Mononuclear cell (primary cell): Measurements from ENCODE around the gene NFATC2. TPM values are rescaled to one million over a fixed set of nuclear protein-coding genes. Genes with fewer than 3 reads are reported as not detected.
"Not testable (repeated sequence)": the region's sequence is repeated elsewhere in the genome, so short reads cannot be mapped to it uniquely, and the experiment has no call there.

Experiments used
- H3K27me3 ChIP-seq: 2 replicates; pipeline ENCODE4 v1.6.0; 2011; ENCODE audit warnings: low read length, control low read depth; ENCODE audit not compliant: insufficient read depth
- H3K4me1 ChIP-seq: 2 replicates; pipeline ENCODE4 v1.5.1; 2011; ENCODE audit warnings: mild to moderate bottlenecking, low read length, control low read depth; ENCODE audit not compliant: insufficient read depth
- H3K4me3 ChIP-seq: 2 replicates; pipeline ENCODE4 v1.5.1; 2011; ENCODE audit warnings: mild to moderate bottlenecking, low read length, moderate library complexity
- H3K9me3 ChIP-seq: 2 replicates; pipeline ENCODE4 v1.5.1; 2011; ENCODE audit warnings: low read depth, mild to moderate bottlenecking, control low read depth, low read length
- total RNA-seq: library from RNA; depleted of rRNA; stranded (reverse); fragments of >200 nt; gene quantifications from one replicate; pipeline ENCODE4 v1.2.3, GENCODE V29; 2012

NFATC2 gene
- total RNA-seq, 1 donor: 12.2 TPM

DNA sequence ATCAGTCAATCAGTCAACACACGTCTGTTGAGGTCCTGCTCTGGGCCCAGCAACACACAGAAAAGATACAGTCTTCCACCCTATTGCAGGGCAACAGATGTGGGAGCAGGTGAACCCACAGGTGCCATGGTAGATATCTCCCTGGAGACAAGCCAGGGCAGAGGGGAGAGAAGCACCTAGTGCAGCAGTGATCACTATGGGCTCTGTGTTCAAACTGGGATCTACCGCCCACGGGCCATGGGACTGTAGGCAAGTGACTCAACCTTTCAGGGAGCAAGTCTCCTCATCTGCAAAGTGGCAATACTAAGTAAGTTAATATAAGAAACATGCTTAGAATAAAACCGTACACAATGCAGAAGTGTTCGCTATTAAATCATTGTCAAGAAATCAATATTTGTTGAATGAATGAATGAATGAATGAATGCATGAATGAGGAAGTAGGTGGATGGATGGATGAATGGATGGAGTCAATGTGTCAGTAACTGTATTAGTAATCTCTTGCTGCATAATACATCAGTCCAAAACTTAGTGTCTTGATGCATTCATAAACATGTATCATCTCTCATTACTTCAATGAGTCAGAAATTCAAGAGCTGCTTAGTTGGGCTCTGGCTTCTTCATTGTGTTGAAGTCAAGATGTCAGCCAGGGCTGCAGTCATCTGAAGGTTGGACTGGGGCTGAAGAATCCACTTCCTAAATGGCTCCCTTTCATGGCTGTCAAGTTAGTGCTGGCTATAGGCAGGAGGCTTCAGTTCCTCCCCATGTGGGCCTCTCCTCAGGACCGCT lies 31.9 kb upstream of the NFATC2 start:
- Histone ChIP-seq H3K4me3 (no peak overlapping the region), H3K4me1 (no peaks in the 10 kb centered on the region), H3K27me3 (no peaks in the 10 kb centered on the region), H3K9me3 (no peaks in the 10 kb centered on the region)

DNA sequence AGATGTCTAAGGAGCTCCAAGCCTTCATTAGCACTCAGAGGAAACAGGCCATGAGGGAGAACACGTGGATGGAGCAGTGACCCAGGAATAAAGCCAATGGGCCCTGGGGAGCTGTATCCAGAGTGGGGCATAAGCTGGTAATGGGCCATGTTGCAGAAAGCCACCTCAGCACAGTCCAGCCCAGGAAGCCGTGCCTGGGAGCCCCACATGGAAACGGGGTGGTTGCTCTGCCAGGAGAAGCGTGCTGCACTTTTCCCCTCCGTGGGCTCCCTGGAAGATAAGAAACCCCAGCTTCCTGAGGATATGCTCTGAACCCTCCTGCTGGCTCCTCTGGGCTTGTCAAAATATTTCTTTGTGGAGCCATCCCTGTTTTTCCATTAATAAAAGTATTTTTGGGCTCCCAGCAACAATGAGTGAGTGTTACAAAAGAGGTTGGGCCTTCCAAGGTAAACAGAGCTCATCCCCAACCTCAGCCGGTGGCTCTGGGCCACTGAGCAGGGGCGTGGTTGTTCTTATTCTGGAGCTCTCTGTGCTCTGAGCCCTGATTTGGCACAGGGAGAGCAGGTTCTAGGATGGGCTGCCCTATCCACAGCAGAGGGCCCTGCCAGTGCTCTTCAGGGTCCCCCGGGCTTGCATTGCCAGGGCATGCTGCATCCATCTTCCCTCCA lies 31.2 kb upstream of the NFATC2 start:
- Histone ChIP-seq H3K27me3 (no peaks in the 10 kb centered on the region), H3K4me1 (no peaks in the 10 kb centered on the region), H3K4me3 (no peak overlapping the region), H3K9me3 (no peaks in the 10 kb centered on the region)

DNA sequence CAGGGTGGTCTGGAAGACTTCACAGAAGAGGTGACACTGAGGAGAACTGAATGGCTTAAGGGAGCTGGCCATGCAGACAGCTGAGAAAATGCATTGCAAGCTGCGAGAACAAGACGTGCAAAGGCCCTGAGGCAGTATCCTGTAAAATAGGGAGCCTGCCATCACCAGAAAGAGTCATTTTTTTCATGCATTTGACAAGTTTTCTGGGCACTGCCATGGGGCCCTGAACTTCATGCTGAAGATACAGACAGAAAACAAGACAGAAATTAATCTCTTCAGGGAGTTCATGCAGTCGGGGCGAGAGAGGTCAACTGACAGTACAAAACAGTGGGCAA lies 28.9 kb upstream of the NFATC2 start:
- H3K9me3 ChIP-seq: no peaks in the 10 kb centered on the region
- no peaks in the 10 kb centered on the region for H3K4me1 ChIP-seq
- H3K27me3 ChIP-seq: no peaks in the 10 kb centered on the region
- H3K4me3 ChIP-seq: no peak overlapping the region

DNA sequence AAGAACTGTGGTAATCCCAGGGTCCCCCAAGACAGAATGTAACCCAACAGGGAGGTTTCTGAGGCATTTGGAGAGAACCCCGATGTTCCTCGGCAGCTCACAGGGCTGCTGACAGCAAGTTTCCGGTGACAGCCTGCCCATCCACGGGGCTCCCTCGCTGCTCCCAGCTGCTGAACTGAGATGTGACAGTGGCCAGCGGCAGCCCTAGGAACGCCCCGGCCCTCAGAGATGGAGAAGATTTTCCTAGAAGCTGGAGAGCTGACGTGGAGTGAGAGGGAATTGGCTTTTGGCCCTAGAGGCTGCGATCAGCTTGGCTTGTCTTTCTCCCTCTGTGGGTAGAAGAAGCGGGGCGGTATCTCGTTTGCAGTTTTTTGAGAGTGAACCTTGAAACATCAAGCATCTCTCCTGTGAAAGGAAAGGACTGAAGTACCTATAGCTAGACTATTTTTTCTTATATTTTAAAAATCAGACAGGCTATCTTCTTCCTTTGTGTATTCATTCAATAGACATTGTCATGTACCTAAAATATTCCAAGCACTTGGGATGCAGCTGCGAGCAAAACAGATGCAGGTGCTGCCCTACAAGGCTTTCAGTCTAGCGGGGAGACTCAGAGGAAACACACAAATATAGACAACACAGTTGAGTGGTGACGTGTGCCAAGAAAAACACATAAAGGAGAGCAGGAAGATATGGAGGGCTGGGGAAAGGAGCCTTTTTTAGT lies 28.4 kb upstream of the NFATC2 start:
- Histone ChIP-seq H3K27me3 (no peaks in the 10 kb centered on the region), H3K4me3 (no peak overlapping the region), H3K4me1 (no peaks in the 10 kb centered on the region), H3K9me3 (no peaks in the 10 kb centered on the region)

DNA sequence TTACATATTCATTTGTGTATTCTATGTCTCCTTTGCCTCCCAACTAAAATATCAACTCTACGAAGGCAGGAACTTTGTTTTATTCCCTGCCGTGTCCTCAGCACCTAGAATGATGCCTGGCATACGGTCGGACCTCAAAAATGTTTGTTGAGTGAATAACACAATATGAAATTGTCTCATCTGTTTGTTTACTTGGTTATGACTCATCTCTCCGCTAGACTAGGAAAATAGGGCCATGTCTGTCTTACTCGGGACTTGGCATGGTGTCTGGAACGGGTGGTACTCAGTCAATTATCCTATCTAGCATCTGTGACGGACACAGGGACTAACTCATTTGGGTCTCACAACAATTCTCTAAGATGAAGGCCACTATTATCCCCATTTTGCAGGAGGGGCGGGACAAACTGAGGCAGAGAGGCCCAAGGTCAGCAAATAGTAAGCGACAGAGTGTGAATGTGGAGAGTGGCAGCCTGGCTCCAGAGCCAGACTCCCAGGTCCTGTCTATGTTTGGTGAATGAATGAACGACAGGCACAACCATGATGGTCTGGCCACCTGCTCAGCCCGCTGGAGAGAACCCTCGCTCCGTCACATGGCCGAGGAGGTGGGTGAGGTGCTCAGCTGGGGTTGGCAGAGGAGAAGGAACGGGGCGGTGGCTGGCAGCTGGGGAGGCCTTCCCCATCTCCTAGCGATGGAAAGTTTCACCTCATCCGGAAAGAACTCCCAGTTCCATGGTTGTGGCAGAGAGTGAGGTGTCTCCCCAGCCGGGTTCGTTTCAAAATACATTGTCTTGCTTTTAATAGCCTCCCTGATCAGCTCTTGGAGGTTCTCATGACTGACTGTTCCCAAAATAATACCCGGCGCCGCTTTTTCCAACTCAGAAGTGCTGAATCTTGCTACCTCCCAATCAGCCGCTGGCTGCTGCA lies 27.6 kb upstream of the NFATC2 start:
- H3K9me3 ChIP-seq: no peaks in the 10 kb centered on the region
- no peaks in the 10 kb centered on the region for H3K27me3 ChIP-seq
- no peak overlapping the region for H3K4me3 ChIP-seq
- H3K4me1 ChIP-seq: no peaks in the 10 kb centered on the region

DNA sequence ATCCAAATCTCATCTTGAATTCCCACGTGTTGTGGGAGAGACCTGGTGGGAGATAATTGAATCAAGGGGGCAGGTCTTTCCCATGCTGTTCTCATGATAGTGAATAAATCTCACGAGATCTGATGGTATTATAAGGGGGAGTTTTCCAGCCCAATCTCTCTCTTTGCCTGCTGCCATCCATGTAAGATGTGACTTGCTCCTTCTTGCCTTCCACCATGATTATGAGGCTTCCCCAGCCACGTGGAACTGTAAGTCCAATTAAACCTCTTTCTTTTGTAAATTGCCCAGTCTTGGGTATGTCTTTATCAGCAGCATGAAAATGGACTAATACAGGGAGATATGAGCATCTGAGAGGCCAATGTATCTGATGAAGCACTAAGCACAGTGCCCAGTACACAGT lies 26.0 kb upstream of the NFATC2 start:
- H3K27me3 ChIP-seq: peaks cover 12% of the 10 kb centered on the region
- H3K9me3 ChIP-seq, H3K4me1 ChIP-seq, H3K4me3 ChIP-seq: not testable (repeated sequence)

DNA sequence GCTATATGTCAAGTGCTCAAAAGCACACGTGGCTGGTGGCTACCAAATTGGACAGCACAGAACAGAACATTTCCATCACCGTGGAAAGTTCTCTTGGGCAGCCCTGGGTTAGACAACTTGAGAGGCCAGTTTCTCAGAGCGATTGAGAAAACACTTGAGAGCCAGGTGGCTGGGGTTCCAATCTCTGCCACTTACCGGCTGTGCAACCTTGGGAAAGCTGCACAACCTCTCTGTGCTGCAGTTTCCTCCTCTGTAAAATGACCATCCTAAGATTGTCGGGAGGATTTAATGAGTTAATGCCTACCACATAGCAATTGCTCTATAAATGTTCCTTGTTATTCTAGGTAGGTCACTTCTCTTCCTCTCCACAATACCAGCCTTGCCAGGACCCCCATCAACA lies 25.1 kb upstream of the NFATC2 start:
- Histone ChIP-seq H3K27me3 (peaks cover 21% of the 10 kb centered on the region), H3K9me3 (no peaks in the 10 kb centered on the region), H3K4me3 (no peak overlapping the region), H3K4me1 (peaks cover 7% of the 10 kb centered on the region)

DNA sequence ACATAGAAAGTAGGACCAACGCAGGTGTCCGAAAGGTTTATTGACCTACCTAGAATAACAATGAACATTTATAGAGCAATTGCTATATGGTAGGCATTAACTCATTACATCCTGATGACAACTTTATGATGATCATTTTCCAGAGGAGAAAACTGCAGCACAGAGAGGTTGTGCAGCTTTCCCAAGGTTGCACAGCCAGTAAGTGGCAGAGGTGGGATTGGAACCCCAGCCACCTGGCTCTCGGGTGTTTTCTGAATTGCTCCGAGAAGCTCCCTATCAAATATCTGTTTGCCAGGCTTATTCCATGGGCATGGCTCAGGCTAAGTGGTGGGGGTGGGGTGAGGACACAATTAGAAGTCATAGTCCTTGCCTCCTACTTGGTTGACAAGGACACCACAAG lies 24.1 kb upstream of the NFATC2 start:
- no peak overlapping the region for H3K4me3 ChIP-seq
- H3K27me3 ChIP-seq: peaks cover 31% of the 10 kb centered on the region
- H3K9me3 ChIP-seq: no peaks in the 10 kb centered on the region
- peaks cover 17% of the 10 kb centered on the region for H3K4me1 ChIP-seq

DNA sequence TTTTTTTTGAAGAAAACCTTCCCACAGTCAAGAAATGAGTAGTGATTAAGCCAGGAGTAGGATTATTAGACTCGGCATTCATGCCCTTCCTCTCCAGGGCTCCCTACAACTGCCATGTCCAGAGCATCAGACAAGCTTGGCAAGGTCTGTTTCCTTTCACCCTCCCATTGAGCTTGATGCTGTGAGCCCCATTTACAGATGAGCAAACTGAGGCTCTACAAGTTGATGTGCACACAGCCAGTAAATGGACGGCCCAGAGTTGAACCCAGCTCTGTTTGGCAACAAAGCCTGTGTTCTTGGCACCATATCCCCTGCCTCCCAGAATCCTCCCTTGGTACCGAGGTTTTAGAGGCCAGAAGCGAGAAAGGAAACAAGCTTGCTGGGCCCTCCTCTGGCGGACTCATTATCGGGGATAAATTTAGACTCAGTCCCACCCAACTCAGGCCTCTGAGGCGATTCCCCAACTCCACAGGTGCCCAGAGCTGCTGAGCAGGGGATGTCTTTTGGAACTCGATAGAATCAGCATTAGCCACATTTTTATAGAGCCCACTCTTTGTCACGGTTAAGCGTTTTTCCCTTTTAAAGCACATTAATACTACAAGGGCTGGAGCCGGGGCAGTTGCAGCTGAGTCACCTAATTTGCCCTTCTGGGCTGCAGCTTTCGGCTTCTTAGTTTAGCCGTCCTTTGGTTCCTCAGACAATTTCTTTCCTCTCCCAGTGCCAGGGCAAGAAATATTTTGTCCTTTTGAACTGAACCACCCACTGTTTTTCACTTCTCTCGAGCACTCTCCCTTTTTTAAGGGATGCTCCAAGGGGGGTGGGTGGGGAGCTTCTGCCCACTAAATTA lies 23.0 kb upstream of the NFATC2 start:
- H3K4me1 ChIP-seq: peaks cover 19% of the 10 kb centered on the region
- no peak overlapping the region for H3K4me3 ChIP-seq
- no peaks in the 10 kb centered on the region for H3K9me3 ChIP-seq
- peaks cover 41% of the 10 kb centered on the region for H3K27me3 ChIP-seq

DNA sequence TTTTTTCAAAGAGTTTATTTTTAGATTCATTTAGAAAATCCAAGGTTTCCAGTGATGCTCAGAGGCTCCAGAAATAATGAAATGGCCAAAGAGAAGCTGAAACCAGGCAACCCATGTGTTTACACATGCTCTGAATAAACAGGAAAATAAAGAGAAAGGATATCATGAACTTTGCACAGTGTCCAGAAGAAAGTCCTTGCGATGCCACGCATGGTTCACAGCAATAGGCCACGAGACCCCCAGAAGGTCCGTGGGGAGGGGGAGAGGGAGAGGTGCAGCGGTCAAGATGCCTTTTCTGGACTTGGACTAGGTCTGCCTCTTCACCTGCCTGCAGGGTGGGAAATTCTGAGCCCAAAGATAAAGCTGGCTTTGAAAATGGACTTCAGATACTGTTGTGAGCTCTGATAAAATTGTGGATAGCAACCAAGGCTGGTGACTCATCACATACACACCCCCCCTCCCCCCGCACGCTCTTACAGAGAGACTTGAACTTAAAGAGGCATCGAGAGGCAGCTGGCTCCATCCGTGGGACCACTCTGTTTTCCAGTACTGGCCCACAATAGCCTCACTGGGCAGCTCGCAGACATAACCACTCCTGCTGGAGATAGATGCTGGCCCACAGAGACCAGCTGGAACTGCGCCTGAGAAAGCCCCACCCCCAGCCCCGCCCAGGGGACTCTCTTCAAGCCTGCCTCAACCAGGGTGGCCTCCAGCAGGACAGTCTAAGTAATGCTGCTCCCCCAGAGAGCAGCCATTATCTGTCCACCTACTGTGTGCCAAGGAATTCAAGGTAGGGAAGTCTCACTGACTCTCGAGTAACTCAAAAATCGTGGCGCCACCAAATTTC lies 21.2 kb upstream of the NFATC2 start:
- no peaks in the 10 kb centered on the region for H3K9me3 ChIP-seq
- no peak overlapping the region for H3K4me3 ChIP-seq
- H3K27me3 ChIP-seq: peaks cover 59% of the 10 kb centered on the region
- H3K4me1 ChIP-seq: peaks cover 19% of the 10 kb centered on the region

DNA sequence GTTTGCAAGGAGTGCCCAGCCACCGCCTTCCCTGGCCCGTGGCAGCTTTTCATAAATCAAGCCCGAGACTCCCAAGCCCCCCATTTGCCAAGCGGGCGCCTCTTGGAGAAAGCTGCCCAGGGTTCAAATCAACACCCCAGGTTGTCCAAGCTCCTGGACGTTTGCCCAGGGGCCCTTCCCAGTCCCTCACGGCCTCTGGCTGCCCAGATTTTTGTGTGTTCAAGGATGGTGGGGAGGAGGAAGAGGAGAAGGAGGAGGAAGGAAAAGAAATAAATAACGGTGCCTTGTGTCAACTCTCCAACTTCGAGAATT lies 20.6 kb upstream of the NFATC2 start:
- Histone ChIP-seq H3K9me3 (no peaks in the 10 kb centered on the region), H3K4me1 (peaks cover 19% of the 10 kb centered on the region), H3K4me3 (no peak overlapping the region), H3K27me3 (peaks cover 62% of the 10 kb centered on the region)

DNA sequence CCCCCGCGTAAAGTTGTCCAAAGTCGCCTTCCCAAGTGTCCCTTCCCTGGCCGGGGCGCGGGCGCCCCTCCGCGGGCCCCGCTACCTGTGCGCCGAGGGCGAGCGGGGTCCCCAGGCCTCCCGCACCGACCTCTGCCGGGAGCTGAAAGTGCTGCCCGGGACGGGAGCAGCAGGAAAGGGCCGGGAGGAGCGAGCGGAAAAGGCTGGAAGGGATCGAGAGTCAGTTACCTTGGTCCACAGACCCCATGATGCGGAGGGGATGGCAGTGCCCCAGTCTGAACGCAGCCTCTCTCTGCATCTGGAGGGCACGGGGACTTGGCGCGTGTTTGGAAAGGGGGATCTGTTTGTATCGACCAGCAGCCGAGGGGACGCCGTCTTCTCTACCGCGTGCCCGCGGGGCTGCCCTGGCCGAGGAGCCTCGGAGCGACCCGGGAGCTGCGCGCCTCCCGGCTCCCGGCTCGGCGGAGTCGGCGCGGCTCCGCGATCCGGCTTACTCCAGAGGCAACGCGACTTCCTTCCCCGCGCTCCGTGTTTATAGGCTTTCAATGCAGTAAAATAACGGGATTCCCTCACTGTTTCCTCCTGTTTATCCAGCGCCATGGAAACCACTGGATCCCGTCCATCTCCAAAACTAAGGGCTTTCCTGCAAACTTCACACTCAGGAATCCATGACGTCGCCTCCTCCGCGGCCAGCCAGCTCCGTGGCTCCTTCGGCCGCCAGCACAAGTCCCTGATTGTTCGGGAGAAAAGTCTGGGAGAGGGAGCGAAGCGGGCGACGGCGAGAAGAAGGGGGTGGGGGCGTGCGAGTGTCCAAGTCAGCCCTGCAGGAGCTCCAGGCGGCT lies 20.0 kb upstream of the NFATC2 start:
- H3K9me3 ChIP-seq: no peaks in the 10 kb centered on the region
- peaks cover 65% of the 10 kb centered on the region for H3K27me3 ChIP-seq
- H3K4me3 ChIP-seq: no peak overlapping the region
- H3K4me1 ChIP-seq: peaks cover 19% of the 10 kb centered on the region

DNA sequence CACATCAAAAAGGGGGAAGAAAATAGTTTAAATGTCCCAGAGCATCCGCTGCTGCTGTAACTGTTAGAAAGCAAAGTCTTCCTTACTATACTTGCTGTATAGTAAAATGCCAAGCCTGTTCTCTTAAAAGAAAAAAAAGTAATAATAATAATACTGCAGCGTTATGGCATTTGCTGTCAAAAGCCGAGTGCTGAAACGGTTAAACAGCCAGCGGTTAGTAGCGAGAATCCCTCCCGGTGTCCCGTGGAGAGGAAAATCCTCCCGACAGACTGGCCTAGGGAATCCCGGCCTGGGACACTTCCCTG lies 19.5 kb upstream of the NFATC2 start:
- Histone ChIP-seq H3K4me3 (no peak overlapping the region), H3K9me3 (no peaks in the 10 kb centered on the region), H3K27me3 (peaks cover 65% of the 10 kb centered on the region), H3K4me1 (peaks cover 19% of the 10 kb centered on the region)
